ENCODE data around the gene OSBPL3. TPM values are rescaled to one million over a fixed set of nuclear protein-coding genes. Genes with fewer than 3 reads are reported as not detected.

The OSBPL3 gene
- total RNA-seq, 1 donor, result 30.8 TPM

GRCh38 chr7:24819916-24820689 is 159.9 kb downstream of the OSBPL3 start:
- Histone ChIP-seq H3K27ac (ENCODE audit: low read depth, low read length) (peak overlapping the region; percentile 73), H3K4me2 (ENCODE audit: insufficient read depth, low read length) (peak overlapping the region; percentile 75)
- peak; percentile 69 for DNase-seq (ENCODE audit: insufficient read length, low spot score, missing footprints)

GRCh38 chr7:24817339-24817738 is 162.6 kb downstream of the OSBPL3 start:
- no peak overlapping the region for H3K4me2 ChIP-seq (ENCODE audit: insufficient read depth, low read length)
- H3K79me2 ChIP-seq (ENCODE audit: insufficient read depth, low read length), result no peaks in the 10 kb centered on the region
- no peak overlapping the region for H3K27ac ChIP-seq (ENCODE audit: low read depth, low read length)
- H3K27me3 ChIP-seq (ENCODE audit: insufficient read depth, low read length), result no peaks in the 10 kb centered on the region
- no peak overlapping the region for H2AFZ ChIP-seq (ENCODE audit: low read length)
- no peak for TF ChIP-seq CTCF (IDR thresholded peaks at IDR 0.05; ENCODE audit: extremely low read depth, low read depth, low read length)
- peaks cover 18% of the 10 kb centered on the region for H3K4me1 ChIP-seq (ENCODE audit: insufficient read depth, low read length)
- no peak overlapping the region for H3K4me3 ChIP-seq (ENCODE audit: insufficient read depth, low read length)
- DNase-seq (ENCODE audit: insufficient read length, low spot score, missing footprints), result no peak
- H3K36me3 ChIP-seq (ENCODE audit: insufficient read depth, low read length), result peaks cover 49% of the 10 kb centered on the region
- no peaks in the 10 kb centered on the region for H3K9me3 ChIP-seq (ENCODE audit: low read depth, low read length)
- no peaks in the 10 kb centered on the region for H4K20me1 ChIP-seq (ENCODE audit: insufficient read depth, low read length)

More at GRCh38 chr7:24819916-24820689, 159.9 kb downstream of the OSBPL3 start:
- Histone ChIP-seq H3K36me3 (ENCODE audit: insufficient read depth, low read length) (peaks cover 29% of the 10 kb centered on the region), H3K4me3 (ENCODE audit: insufficient read depth, low read length) (no peak overlapping the region), H3K4me1 (ENCODE audit: insufficient read depth, low read length) (peaks cover 19% of the 10 kb centered on the region), H2AFZ (ENCODE audit: low read length) (no peak overlapping the region), H3K9me3 (ENCODE audit: low read depth, low read length) (no peaks in the 10 kb centered on the region), H3K27me3 (ENCODE audit: insufficient read depth, low read length) (no peaks in the 10 kb centered on the region), H3K79me2 (ENCODE audit: insufficient read depth, low read length) (no peaks in the 10 kb centered on the region), H4K20me1 (ENCODE audit: insufficient read depth, low read length) (no peaks in the 10 kb centered on the region)
- TF ChIP-seq CTCF (IDR thresholded peaks at IDR 0.05; ENCODE audit: extremely low read depth, low read depth, low read length), result peak; percentile 91

- no peak overlapping the region for H2AFZ ChIP-seq (ENCODE audit: low read length)
- peaks cover 49% of the 10 kb centered on the region for H3K36me3 ChIP-seq (ENCODE audit: insufficient read depth, low read length)
- TF ChIP-seq CTCF (IDR thresholded peaks at IDR 0.05; ENCODE audit: extremely low read depth, low read depth, low read length), result no peak
- no peak overlapping the region for H3K4me2 ChIP-seq (ENCODE audit: insufficient read depth, low read length)
- no peaks in the 10 kb centered on the region for H3K9me3 ChIP-seq (ENCODE audit: low read depth, low read length)
- H3K4me3 ChIP-seq (ENCODE audit: insufficient read depth, low read length), result no peak overlapping the region
- H3K27me3 ChIP-seq (ENCODE audit: insufficient read depth, low read length), result no peaks in the 10 kb centered on the region
- H3K27ac ChIP-seq (ENCODE audit: low read depth, low read length), result no peak overlapping the region
- DNase-seq (ENCODE audit: insufficient read length, low spot score, missing footprints), result no peak
- no peaks in the 10 kb centered on the region for H3K79me2 ChIP-seq (ENCODE audit: insufficient read depth, low read length)
- peaks cover 17% of the 10 kb centered on the region for H3K4me1 ChIP-seq (ENCODE audit: insufficient read depth, low read length)
- H4K20me1 ChIP-seq (ENCODE audit: insufficient read depth, low read length), result no peaks in the 10 kb centered on the region
These were observed 163.1 kb downstream of the OSBPL3 start for GRCh38 chr7:24816868-24817267.

GRCh38 chr7:24812305-24812945 is 167.6 kb downstream of the OSBPL3 start:
- Histone ChIP-seq H3K4me3 (ENCODE audit: insufficient read depth, low read length) (no peak overlapping the region), H3K4me1 (ENCODE audit: insufficient read depth, low read length) (no peaks in the 10 kb centered on the region), H3K4me2 (ENCODE audit: insufficient read depth, low read length) (no peak overlapping the region), H3K27me3 (ENCODE audit: insufficient read depth, low read length) (no peaks in the 10 kb centered on the region), H3K9me3 (ENCODE audit: low read depth, low read length) (no peaks in the 10 kb centered on the region), H2AFZ (ENCODE audit: low read length) (no peak overlapping the region), H4K20me1 (ENCODE audit: insufficient read depth, low read length) (no peaks in the 10 kb centered on the region), H3K79me2 (ENCODE audit: insufficient read depth, low read length) (no peaks in the 10 kb centered on the region), H3K36me3 (ENCODE audit: insufficient read depth, low read length) (peaks cover 67% of the 10 kb centered on the region), H3K27ac (ENCODE audit: low read depth, low read length) (peak overlapping the region; percentile 26)
- peak; percentile 90 for TF ChIP-seq CTCF (IDR thresholded peaks at IDR 0.05; ENCODE audit: extremely low read depth, low read depth, low read length)
- DNase-seq (ENCODE audit: insufficient read length, low spot score, missing footprints), result peak; percentile 62
